NCI-H1105 treated with DMSO at 0.1 percent for 48 hours (cell line): ENCODE measurements around the gene ZNF280C.
"Not testable (repeated sequence)": the region's sequence is repeated elsewhere in the genome, so short reads cannot be mapped to it uniquely, and the experiment has no call there.

Experiments
- DNase-seq: peaks from one replicate; lab custom pipeline; 2025; lab: John Stamatoyannopoulos, UW

Gene ZNF280C

GRCh38 chrX:130261296-130261893 lies 7.3 kb downstream of the ZNF280C start:
- DNase-seq: no peak

GRCh38 chrX:130260316-130260715 lies 8.4 kb downstream of the ZNF280C start:
- DNase-seq: no peak

GRCh38 chrX:130253916-130254315 lies 14.8 kb downstream of the ZNF280C start:
- DNase-seq: peak; percentile 18

- no peak for DNase-seq
These were observed 17.0 kb downstream of the ZNF280C start for GRCh38 chrX:130251671-130252070.

- no peak for DNase-seq
These were observed 20.7 kb downstream of the ZNF280C start for GRCh38 chrX:130247996-130248395.

GRCh38 chrX:130246084-130246483 lies 22.6 kb downstream of the ZNF280C start:
- no peak for DNase-seq

GRCh38 chrX:130245441-130245840 lies 23.3 kb downstream of the ZNF280C start:
- no peak for DNase-seq

GRCh38 chrX:130231184-130231583 lies 37.5 kb downstream of the ZNF280C start:
- DNase-seq: not testable (repeated sequence)

GRCh38 chrX:130228871-130229270 lies 39.8 kb downstream of the ZNF280C start:
- DNase-seq: no peak

GRCh38 chrX:130224810-130225209 lies 43.9 kb downstream of the ZNF280C start:
- no peak for DNase-seq

- DNase-seq: no peak
These were observed 52.4 kb downstream of the ZNF280C start for GRCh38 chrX:130216320-130216719.

- no peak for DNase-seq
These were observed 55.3 kb downstream of the ZNF280C start for GRCh38 chrX:130213376-130213775.

GRCh38 chrX:130212371-130212770 lies 56.3 kb downstream of the ZNF280C start:
- no peak for DNase-seq

GRCh38 chrX:130211415-130212186 lies 57.1 kb downstream of the ZNF280C start:
- DNase-seq: no peak

GRCh38 chrX:130204647-130205046 lies 64.1 kb downstream of the ZNF280C start:
- DNase-seq: no peak

GRCh38 chrX:130197464-130197863 lies 71.2 kb downstream of the ZNF280C start:
- DNase-seq: no peak

GRCh38 chrX:130196466-130196865 lies 72.2 kb downstream of the ZNF280C start:
- DNase-seq: no peak

- DNase-seq: no peak
These were observed 77.9 kb downstream of the ZNF280C start for GRCh38 chrX:130190801-130191200.

- no peak for DNase-seq
These were observed 82.0 kb downstream of the ZNF280C start for GRCh38 chrX:130186651-130187050.

GRCh38 chrX:130184857-130185256 lies 83.8 kb downstream of the ZNF280C start:
- DNase-seq: no peak

- DNase-seq: no peak
These were observed 84.5 kb downstream of the ZNF280C start for GRCh38 chrX:130184168-130184567.

GRCh38 chrX:130179579-130180215 lies 89.0 kb downstream of the ZNF280C start:
- DNase-seq: peak; percentile 18

- no peak for DNase-seq
These were observed 89.5 kb downstream of the ZNF280C start for GRCh38 chrX:130179170-130179569.
